ENCODE data around the gene SLC30A4.

The SLC30A4 gene

GRCh38 chr15:45449916-45450867, 72.4 kb downstream of the SLC30A4 start:
- DNase-seq, result no peak

- no peak for DNase-seq
Measured at GRCh38 chr15:45449395-45449794, 73.2 kb downstream of the SLC30A4 start.

DNA sequence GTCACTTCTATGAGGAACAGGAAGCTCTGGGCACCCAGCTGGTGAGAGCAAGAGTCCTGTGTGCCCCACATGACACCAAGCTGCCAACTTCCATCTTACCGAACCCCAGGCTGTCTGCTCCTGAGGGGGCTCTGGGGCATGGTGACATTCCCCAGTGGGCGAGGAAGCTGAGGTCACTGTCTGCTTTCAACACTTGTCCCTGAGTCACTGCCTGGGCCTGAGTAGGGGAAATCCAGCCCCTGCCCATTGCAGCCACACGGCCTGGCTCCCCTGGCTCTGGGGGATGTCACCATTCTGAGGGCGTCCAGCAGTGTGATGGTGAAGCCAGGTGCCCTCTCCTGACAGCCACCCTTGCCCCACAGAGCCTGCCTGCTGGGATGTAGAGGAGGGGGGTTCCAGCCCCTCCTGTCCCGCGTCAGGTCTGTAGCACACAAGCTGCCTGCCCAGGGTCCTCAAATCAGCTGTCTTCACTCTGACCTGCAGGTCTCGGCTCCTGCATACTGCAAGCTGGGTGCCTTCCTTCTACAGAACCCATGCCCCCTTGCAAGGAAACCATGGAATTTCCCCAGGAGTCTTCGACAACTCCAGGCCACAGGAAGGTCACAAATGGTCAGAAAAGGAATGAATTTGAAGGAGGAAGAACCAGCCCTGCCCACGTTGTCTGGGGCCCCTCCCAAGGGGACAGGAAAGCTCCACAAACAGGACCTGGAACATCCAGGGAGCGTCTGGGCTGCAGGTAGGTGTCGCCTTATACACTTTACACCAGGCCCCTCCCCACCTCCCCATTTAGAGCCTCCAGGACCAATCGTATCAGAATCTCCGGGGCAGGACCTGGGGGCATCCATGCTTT, 74.3 kb downstream of the SLC30A4 start:
- no peak for DNase-seq

- DNase-seq, result no peak
Measured at GRCh38 chr15:45443645-45444044, 78.9 kb downstream of the SLC30A4 start.

DNA sequence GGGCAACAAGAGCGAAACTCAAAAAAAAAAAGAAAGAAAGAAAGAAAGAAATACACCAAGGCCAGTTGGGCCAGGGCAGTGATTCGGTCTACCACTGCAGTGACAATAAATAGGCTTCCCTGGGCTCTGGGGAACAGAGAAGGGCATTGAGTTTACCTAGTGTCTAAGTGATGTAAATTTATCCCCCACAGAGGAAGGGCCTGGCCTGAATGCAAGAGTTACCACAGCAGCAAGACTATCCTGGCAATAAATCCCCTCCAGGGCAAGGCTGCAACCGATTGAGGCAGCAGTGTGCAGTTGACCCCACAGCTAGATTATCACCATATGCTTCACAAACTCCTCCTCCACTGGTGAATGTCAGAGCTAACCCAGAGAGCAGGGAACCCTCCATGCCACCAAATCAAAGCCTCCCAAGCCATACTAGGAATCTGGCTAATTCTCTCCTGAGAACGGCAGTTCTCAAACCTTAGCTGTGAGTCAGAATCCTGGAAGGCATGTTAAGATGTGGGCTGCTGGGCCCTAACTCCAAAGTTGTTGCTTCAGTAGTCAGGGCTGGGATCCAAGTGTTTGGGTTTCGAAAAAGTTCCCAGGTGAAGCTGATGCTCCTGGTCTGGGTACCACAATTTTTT, 79.9 kb downstream of the SLC30A4 start:
- DNase-seq, result no peak

GRCh38 chr15:45441686-45442085, 80.9 kb downstream of the SLC30A4 start:
- DNase-seq, result no peak

DNA sequence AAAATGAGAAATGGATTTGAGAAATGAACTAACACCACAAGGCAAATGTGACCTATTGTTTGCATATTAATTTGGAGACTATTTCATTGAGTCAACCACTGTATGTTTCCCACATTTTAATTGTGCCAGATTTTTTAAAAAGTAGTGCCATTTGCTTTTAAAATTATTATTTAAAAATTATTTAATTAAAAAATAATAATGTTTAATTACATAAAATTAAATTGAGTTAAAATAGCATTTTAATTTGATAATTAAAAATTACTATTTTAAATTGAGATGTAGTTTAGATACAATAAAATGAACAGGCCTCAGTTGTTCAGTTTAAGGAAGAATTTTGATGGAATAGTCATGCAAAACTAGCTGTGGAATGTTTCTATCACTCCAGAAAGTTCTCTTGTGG, 81.5 kb downstream of the SLC30A4 start:
- DNase-seq, result no peak

DNA sequence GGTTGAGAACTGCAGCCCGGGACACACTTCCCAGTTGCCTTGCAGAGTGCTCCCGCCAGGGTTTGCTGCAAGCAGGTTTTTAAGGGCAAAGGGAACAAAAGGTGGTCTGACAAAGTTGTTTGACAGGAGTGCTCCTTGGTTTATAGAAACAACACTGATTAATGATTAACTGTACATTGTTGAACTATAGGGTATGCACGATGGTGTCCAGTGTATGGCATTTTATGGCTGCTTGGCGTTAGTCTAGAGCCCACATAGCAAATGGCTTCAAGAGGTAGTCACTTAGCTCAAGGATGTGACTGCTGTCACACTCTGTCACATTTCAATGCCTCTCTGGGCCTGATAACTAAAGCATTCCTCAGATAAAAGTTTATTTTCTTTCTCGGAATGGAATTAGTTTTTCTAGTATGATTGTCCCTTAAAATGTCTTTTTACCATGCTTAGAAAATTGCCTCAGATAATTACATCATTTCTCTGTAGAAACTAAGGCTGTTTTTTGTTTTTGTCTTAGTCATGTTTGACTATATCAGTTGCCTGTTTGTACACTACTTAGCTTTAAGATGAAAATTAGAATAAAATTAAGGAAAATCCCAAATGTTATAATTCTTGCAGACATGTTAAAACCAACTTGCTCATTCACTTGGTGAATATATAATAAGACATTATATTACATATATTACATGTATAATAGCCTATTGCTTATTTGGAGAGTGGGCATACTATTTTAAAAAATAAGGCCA, 82.9 kb downstream of the SLC30A4 start:
- no peak for DNase-seq

GRCh38 chr15:45435124-45435903, 87.2 kb downstream of the SLC30A4 start:
- DNase-seq, result no peak

DNA sequence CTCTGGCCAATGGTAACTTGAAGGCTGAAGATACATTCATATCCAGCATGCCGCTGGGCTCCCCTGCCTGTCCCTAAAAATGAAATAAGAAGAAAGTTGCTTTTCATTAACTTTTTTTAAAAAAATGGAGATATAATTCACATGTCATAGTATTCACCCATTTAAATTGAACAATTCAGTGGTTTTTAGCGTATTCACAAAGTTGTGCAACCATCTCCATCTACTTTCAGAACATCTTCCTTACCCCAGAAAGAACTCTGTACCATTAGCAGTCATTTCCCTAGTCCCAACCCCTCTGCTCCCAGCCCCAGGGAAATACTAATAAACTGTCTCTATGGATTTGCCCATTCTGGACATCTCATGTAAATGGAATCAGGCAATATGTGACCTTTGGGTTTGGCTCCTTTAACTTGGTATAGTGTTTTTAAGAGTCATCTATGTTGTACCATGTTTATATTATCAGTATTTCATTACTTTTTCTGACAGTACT, 88.4 kb downstream of the SLC30A4 start:
- no peak for DNase-seq

DNA sequence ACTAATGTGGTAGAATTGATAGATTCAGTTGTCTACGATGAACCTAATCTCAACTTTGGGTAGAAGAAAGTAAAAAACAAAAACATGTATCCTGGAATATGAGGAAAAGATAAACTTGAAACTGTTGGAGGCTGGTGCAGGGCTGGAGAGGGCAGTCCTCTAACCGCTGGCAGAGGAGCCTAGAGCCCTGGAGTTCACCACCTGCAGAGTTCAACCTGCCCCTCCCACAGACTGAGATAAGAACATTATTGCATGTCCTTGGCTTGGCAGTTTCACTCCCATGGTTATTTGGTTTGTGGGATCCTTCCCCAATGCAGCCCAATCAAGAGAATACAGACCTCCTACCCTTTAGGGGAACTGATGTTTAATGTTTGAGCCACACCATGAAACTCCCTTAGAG, 91.0 kb downstream of the SLC30A4 start:
- no peak for DNase-seq

- DNase-seq, result peak; percentile 80
Measured at GRCh38 chr15:45429941-45430792, 92.4 kb downstream of the SLC30A4 start.

Measured in activated CD4-positive, alpha-beta T cell treated with anti-CD3 and anti-CD28 coated beads, Interleukin-2, amount 50 U/mL, for 16 hours (primary cell).